HepG2 (cell line): ENCODE data around the gene PARP3.
"Not testable (repeated sequence)": the region's sequence is repeated elsewhere in the genome, so short reads cannot be mapped to it uniquely, and the experiment has no call there.

Source experiments
- BCL6 ChIP-seq: IDR thresholded peaks from 2 replicates; pipeline ENCODE4 v1.6.1; 2016; ENCODE audit warnings: missing genetic modification reagents, missing compliant biosample characterization
- HDAC2 ChIP-seq: sonication (generic); formaldehyde crosslinking; IDR thresholded peaks from 2 replicates; pipeline ENCODE4 v1.4.0; 2020; ENCODE audit warnings: missing genetic modification reagents
- HNRNPL ChIP-seq: fragments of 200-400 bp; formaldehyde crosslinking; IDR thresholded peaks from 2 replicates; pipeline ENCODE4 v1.6.1; 2017; ENCODE audit warnings: mild to moderate bottlenecking, low read depth, low read length
- MED1 ChIP-seq: sonication (generic); formaldehyde crosslinking; IDR thresholded peaks from 2 replicates; pipeline ENCODE4 v1.4.0; 2020; ENCODE audit warnings: missing genetic modification reagents
- MTERF4 ChIP-seq: sonication (generic); formaldehyde crosslinking; IDR thresholded peaks from 2 replicates; pipeline ENCODE4 v1.8.0; 2023; ENCODE audit warnings: mild to moderate bottlenecking, missing genetic modification reagents
- NFRKB ChIP-seq: fragments of 450-650 bp; IDR thresholded peaks from 2 replicates; pipeline ENCODE4 v1.6.1; 2017
- RAD21 ChIP-seq: fragments of 450-650 bp; formaldehyde crosslinking; IDR thresholded peaks from 2 replicates; pipeline ENCODE4 v1.5.0; 2020; ENCODE audit warnings: mild to moderate bottlenecking
- ZNF232 ChIP-seq: sonication (generic); formaldehyde crosslinking; IDR thresholded peaks from 2 replicates; pipeline ENCODE4 v1.4.0; 2020; ENCODE audit warnings: missing genetic modification reagents, borderline replicate concordance

GRCh38 chr3:51990501-51990971 is 48.4 kb downstream of the PARP3 start:
- TF ChIP-seq HDAC2 (CRISPR knock-in tag); HNRNPL; ZNF232 (CRISPR knock-in tag); BCL6 (CRISPR knock-in tag); MED1 (CRISPR knock-in tag); NFRKB; RAD21 (CRISPR knock-in tag); MTERF4 (CRISPR knock-in tag): not testable (repeated sequence)
